G401 (cell line): ENCODE measurements around the gene MAPK10. TPM values are rescaled to one million over a fixed set of nuclear protein-coding genes. Genes with fewer than 3 reads are reported as not detected.
"Not testable (repeated sequence)": the region's sequence is repeated elsewhere in the genome, so short reads cannot be mapped to it uniquely, and the experiment has no call there.

Source experiments
- DNase-seq: peaks from one replicate; pipeline ENCODE4 v3.0.0-alpha.2; 2015; ENCODE audit warnings: low spot score
- in situ Hi-C: cut with HindIII; loops from 2 replicates; pipeline ENCODE4 v1.10.0; 2016; ENCODE audit warnings: low sequenced_read_pairs, mixed read lengths
- total RNA-seq: library from RNA; depleted of rRNA; stranded (reverse); fragments of >200 nt; shearing (Covaris generic); gene quantifications from 2 replicates; pipeline ENCODE4 v1.2.3, GENCODE V29; 2014

MAPK10 gene
- total RNA-seq, 1 experiment from 2014 or later = 0.78 TPM

DNA sequence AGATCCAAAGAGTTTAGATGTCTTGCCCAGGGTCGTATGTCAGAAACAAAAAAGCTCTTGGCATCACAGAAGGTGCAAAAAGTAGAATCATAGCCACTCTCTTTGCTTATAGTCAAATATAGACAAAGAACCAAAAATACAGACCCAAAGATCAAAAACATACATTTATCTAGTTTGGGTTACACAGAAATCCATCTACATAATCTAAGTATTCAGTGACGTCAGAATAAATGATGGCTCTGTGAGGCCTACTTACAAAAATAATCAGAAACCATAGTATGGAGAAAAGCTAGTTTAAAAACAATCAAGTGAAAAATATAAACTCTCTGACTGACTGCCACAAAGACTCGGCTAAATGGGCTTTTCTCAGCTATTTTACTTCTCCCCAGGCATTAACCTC lies 126.8 kb downstream of the MAPK10 start:
- no peak for DNase-seq
- in situ Hi-C loops = no loop called here

- in situ Hi-C loops = no loop called here
- no peak for DNase-seq
Observed at GRCh38 chr4:86223472-86223871, 136.4 kb downstream of the MAPK10 start.

GRCh38 chr4:86221002-86221401 lies 138.9 kb downstream of the MAPK10 start:
- in situ Hi-C loops = no loop called here
- no peak for DNase-seq

DNA sequence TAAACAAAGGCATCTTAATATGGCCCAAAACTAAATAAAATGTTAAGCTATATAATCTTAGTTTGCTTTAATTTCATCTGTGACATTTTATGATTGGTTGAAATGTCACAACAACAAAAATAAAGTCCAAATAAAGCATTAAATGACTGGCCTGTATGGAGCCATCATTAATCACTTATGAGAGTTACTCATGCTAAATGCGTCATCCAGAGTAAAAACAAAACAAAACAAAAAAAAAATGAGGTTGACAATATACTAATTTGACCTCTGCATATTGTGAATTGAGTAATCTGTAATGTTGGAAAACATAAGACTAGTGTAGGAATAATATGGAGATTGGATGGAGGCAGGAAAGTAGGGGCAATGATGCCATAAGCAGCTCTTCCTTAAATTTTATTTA lies 139.7 kb downstream of the MAPK10 start:
- DNase-seq = no peak
- in situ Hi-C loops = no loop called here

- no peak for DNase-seq
- in situ Hi-C loops = no loop called here
Observed at GRCh38 chr4:86218746-86219473, 140.9 kb downstream of the MAPK10 start.

GRCh38 chr4:86203176-86203575 lies 156.7 kb downstream of the MAPK10 start:
- in situ Hi-C loops = no loop called here

DNA sequence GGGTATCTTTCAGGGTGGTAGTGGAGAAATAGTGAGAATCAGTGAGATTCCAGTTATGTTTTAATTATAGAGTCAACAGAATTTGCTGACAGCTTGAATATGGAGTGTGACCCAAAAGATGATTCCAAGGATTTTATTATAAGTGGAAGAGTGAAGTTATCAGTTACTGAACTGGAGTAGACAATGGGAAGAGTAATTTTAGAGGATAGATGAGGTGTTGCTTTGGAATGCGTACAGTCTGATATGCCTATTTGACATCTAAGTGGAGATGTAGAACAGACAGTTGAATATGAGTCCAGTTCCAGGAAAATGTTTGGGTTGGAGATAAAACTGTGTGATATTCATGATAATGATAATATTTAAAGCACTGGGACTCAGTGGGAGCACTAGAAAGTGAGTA lies 174.2 kb downstream of the MAPK10 start:
- no peak for DNase-seq
- in situ Hi-C loops = no loop called here

More at GRCh38 chr4:86203176-86203575, 156.7 kb downstream of the MAPK10 start:
- DNase-seq = no peak

DNA sequence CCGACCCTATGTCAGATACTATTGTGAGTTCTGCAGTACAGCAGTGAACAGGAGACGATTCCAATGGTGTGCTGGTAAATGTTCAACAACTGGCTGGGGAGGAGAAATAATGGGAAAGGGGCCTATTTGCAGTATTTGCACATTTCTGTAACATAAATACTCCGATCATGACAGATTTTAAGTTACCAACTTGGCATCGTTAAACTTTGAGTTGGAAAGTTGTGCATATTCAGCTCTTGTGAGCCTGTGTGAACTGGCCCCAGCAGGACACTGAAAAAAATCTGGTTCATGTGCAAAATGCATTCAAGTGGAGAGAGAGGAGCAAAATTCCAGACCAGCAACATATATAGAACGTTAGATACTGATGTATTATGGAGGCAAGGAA lies 175.0 kb downstream of the MAPK10 start:
- no peak for DNase-seq
- in situ Hi-C loops = no loop called here

DNA sequence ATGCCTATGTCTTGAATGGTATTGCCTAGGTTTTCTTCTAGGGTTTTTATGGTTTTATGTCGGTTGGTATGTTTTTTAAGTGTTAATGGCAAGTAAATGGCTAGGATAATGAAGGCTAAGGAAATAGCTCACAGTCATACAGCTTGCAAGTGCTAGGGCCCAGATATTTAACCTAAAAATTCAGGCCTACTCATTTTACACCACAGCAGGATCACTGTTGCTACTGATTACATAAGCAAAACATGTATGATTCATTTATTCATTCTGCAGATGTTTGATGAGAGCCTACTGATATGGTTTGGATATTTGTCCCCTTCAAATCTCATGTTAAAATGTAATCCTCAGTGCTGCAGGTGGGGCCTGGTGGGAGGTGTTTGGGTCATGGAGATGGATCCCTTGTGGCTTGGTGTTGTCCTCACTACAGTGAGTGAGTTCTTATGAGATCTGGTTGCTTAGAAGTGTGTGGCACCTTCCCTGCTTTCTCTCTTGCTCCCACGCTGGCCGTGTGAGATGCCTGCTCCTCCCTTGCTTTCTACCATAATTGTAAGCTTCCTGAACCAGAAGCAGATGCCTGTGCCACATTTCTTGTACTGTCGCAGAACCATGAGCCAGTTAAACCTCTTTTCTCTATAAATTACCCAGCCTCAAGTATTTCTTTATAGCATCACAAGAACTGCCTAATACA lies 175.5 kb downstream of the MAPK10 start:
- in situ Hi-C loops = no loop called here

DNA sequence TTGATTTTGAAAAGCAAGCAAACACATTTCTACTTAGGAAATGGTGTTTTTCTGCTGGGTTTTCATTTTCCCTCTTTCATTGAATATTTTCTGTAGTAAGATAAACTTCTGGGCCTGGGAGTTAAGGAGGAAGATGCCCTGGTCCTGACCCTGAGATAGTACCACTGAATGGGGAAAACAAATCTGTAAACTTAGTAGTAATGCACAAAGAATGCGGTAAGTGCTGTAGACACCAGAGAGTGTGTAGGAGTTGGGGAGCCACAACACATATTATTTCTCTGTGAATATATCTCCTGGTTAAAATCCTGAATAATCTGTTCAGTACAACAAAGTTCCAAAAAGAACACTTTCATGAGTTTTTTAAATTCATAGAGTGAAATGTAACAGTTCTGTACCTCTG lies 178.3 kb downstream of the MAPK10 start:
- DNase-seq = no peak
- in situ Hi-C loops = no loop called here

More for the DNA sequence above, 175.5 kb downstream of the MAPK10 start:
- DNase-seq = no peak

DNA sequence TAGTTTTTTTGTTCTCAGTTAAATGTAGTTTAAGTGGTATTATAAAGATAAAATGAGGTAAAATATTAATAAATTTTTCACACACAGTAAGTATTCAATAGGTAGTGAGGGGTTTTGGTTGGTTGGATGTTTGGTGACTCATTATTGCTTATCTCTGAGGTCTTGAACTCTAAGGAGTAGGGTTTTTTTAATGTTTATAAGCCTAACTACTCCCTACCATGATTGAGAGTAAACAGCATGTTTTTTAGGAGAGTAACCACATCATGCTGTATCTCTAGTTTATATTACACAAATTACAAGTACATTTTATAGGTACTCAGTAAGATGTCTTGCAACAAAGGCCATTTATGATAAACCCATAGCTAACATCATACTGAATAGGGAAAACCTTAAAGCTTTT lies 181.6 kb downstream of the MAPK10 start:
- in situ Hi-C loops = no loop called here
- no peak for DNase-seq

GRCh38 chr4:86174506-86174905 lies 185.3 kb downstream of the MAPK10 start:
- no peak for DNase-seq
- in situ Hi-C loops = no loop called here

- in situ Hi-C loops, DNase-seq: not testable (repeated sequence)
Observed at GRCh38 chr4:86168335-86168734, 191.5 kb downstream of the MAPK10 start.

DNA sequence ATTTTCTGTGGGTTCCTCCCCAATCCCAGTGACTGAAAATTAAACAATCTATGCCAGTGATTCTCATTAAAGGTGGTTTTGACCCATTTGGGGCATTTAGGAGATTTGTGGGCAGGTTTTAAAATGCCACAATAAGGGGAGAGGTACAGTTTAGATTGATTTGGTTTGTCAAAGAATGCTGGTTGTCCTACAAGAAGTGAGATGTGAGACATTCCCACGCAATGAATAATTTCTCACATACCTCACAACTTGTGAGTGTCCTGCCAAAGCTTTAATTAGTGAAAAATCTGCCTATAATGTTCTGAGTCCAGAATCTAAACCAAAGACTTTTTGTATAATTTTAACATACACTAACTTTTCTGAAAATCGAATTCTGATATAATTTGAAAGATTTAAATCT lies 199.4 kb downstream of the MAPK10 start:
- no peak for DNase-seq
- in situ Hi-C loops = no loop called here

DNA sequence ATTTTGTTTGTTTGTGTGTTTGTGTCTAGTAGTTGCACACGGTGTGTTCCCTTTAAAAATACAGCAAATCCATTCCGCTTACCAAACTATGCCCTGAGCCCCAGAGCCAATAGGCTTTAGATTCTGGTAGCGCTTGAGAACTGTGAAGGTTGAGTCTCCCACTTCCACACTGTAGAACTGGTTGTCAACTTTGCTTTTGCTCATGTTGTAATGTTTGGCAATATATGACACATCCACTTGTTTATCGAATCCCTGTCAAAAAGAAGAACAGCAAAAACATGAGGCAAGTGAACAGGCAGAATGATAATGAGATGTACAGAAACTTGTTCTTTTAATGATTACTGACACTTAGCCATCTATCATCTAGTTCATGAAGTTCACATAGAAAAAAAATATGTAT lies 200.6 kb downstream of the MAPK10 start:
- in situ Hi-C loops = no loop called here

DNA sequence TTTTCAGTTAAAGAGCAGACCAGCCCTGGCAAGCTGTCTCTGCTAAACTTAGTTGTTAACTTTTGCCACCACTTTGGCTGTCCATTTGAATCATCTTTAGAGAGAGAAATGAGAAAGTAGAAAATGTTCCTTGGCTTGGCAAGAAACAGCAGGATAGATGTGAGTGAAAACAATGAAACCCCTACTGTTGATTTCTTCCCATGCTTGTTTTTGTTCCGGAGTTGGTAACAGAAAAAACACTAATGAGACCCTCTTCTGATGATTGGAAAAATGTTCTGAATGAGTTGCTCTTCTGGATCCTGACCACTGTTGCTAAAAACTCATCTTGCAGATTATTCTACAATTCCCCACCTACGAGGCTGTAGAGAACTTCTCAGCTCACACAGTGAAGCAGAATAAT lies 203.3 kb downstream of the MAPK10 start:
- DNase-seq = no peak
- in situ Hi-C loops = no loop called here

More for the DNA sequence above, 200.6 kb downstream of the MAPK10 start:
- DNase-seq = no peak

DNA sequence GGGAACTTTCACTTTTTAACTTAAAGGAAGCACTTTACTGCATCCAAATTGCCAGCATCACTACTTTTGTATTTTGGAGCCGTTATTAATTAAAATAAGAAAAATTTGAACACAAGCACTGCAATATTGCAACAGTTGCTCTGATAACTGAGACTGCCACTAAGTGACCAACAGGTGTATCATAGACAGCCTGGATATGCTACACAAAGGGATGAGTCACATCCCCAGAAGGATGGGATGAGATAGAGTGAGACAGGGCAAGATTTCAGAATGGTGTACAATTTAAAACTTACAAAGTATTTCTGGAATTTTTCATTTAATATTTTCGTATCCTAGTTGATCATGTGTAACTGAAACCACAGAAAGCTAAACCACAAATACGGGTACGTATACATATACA lies 204.1 kb downstream of the MAPK10 start:
- DNase-seq = no peak
- in situ Hi-C loops = no loop called here

DNA sequence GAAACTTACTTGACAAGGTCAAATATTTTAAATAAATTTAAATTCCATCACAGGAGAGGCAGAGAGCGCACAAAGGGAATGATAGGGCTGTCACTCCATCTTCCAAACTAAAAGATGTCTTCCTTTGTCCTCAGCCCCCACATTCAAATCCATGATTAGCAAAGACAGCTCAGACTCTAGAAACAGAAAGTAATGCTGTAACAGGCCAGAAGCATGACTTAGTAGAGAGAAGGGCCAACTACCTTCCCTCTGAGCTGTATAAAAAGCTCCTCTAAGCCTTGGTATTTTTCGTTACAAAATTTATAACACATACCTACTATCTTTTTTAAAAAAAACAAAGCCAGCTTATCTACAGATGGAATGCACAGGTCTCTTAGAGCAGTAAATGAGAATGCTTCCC lies 207.4 kb downstream of the MAPK10 start:
- in situ Hi-C loops = no loop called here
- no peak for DNase-seq

DNA sequence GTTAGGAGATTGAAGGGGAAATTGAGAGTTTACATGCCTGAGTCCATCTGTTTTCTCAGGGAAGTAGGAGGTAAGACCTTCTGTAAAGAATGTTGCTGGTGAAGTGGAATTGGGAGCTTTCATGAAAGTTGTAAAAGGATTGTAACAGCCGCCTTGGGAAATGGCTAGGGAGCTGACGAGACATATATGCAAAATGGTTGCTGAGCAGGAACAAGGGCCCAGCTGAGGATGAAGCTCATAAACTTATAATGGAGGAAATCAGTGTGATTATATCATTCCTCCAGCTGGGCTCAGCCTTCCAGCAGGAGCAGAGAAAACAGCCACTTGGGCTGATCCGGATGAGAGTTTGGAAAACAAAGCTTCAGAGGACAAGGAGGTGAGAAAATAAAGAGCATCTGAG lies 208.7 kb downstream of the MAPK10 start:
- DNase-seq = no peak
- in situ Hi-C loops = no loop called here

GRCh38 chr4:86141161-86141560 lies 218.7 kb downstream of the MAPK10 start:
- in situ Hi-C loops = no loop called here
- no peak for DNase-seq

- no peak for DNase-seq
- in situ Hi-C loops = no loop called here
Observed at GRCh38 chr4:86132468-86132867, 227.4 kb downstream of the MAPK10 start.
